Thyroid gland (tissue), 4 donors: Measurements from ENCODE around the gene VAPA.

Source experiments
- POLR2A ChIP-seq, 2 donors: fragments of 450-650 bp; IDR thresholded peaks; one replicate each; pipeline ENCODE4 v1.6.1; 2017; ENCODE audit warnings: antibody characterized with exemption in 2 of 2, mild to moderate bottlenecking in 2 of 2, moderate library complexity in 1 of 2
- TF ChIP-seq, protein P1 (sequence below), 6 experiments: fragments of 200-600 bp in 3 of 6; fragments of 450-650 bp in 3 of 6; sonication (generic) in 3 of 6; IDR thresholded peaks; one replicate each; pipeline ENCODE4 v1.5.1; 2016 to 2019; ENCODE audit warnings: antibody characterized with exemption in 6 of 6, mild to moderate bottlenecking in 2 of 6, inconsistent platforms in 1 of 6, moderate library complexity in 1 of 6

DNA sequence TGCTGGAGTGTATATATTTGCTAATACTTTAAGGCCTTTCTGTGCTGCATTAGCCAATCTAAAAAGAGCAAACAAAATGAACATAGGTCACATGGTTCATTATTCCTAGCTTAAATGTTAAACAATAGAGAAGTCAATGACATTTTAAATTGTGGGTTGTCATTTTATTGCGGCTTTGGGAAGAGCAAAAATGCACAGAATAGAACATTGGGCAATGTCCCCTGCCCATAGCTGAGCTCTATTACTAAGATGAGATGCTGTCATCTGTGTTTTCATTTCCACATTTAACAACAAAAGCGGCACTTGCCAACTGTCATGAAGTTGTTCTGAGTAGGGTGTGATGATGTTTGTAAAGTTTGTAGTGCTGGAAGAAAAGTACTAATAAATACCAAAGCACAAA is 3.2 kb upstream of the VAPA start:
- TF ChIP-seq, protein P1, sequence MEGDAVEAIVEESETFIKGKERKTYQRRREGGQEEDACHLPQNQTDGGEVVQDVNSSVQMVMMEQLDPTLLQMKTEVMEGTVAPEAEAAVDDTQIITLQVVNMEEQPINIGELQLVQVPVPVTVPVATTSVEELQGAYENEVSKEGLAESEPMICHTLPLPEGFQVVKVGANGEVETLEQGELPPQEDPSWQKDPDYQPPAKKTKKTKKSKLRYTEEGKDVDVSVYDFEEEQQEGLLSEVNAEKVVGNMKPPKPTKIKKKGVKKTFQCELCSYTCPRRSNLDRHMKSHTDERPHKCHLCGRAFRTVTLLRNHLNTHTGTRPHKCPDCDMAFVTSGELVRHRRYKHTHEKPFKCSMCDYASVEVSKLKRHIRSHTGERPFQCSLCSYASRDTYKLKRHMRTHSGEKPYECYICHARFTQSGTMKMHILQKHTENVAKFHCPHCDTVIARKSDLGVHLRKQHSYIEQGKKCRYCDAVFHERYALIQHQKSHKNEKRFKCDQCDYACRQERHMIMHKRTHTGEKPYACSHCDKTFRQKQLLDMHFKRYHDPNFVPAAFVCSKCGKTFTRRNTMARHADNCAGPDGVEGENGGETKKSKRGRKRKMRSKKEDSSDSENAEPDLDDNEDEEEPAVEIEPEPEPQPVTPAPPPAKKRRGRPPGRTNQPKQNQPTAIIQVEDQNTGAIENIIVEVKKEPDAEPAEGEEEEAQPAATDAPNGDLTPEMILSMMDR (IDR thresholded peaks at IDR 0.05): no peak
- TF ChIP-seq POLR2A (IDR thresholded peaks at IDR 0.05): no peak
